K562 (cell line): Measurements from ENCODE around the gene SLC25A10. TPM values are rescaled to one million over a fixed set of nuclear protein-coding genes. Genes with fewer than 3 reads are reported as not detected.

Experiments used
- CREM ChIP-seq: IDR thresholded peaks from 2 replicates; pipeline ENCODE4 v1.6.1; 2014; ENCODE audit warnings: antibody characterized with exemption, low read depth
- CTBP1 ChIP-seq: fragments of 450-650 bp; IDR thresholded peaks from 2 replicates; pipeline ENCODE4 v1.6.1; 2016; ENCODE audit warnings: borderline replicate concordance
- FOXA1 ChIP-seq: fragments of 450-650 bp; IDR thresholded peaks from 2 replicates; pipeline ENCODE4 v1.6.1; 2016; ENCODE audit warnings: mild to moderate bottlenecking, borderline replicate concordance
- HNRNPL ChIP-seq: fragments of 200-400 bp; formaldehyde crosslinking; IDR thresholded peaks from 2 replicates; pipeline ENCODE4 v1.6.1; 2017; ENCODE audit warnings: low read depth, mild to moderate bottlenecking, low read length
- JUNB ChIP-seq: fragments of 450-650 bp; formaldehyde crosslinking; conservative IDR thresholded peaks from 2 replicates; pipeline ENCODE4 v1.4.0; 2020; ENCODE audit warnings: mild to moderate bottlenecking
- NFIX ChIP-seq: fragments of 250-450 bp; sonication (Bioruptor Pico); IDR thresholded peaks from 2 replicates; pipeline ENCODE4 v1.4.0; 2020; ENCODE audit warnings: low read depth, mild to moderate bottlenecking, moderate library complexity
- NFRKB ChIP-seq: fragments of 450-650 bp; IDR thresholded peaks from 2 replicates; pipeline ENCODE4 v1.6.1; 2016; ENCODE audit warnings: low read depth
- NRF1 ChIP-seq, 2 experiments: fragments of 450-650 bp; IDR thresholded peaks in 1 of 2; conservative IDR thresholded peaks in 1 of 2; 2 replicates each; pipeline ENCODE4 v1.6.1; 2014; ENCODE audit warnings: mild to moderate bottlenecking in 2 of 2
- PCBP2 ChIP-seq: fragments of 200-400 bp; formaldehyde crosslinking; IDR thresholded peaks from 2 replicates; pipeline ENCODE4 v1.6.1; 2018; ENCODE audit warnings: low read length, low read depth, mild to moderate bottlenecking, moderate library complexity; ENCODE audit not compliant: poor library complexity, severe bottlenecking
- POLR2B ChIP-seq: fragments of 450-650 bp; IDR thresholded peaks from 2 replicates; pipeline ENCODE4 v1.6.1; 2018; ENCODE audit warnings: low read depth; ENCODE audit not compliant: partially characterized antibody
- PURB ChIP-seq: sonication (generic); formaldehyde crosslinking; IDR thresholded peaks from 2 replicates; pipeline ENCODE4 v1.9.0; 2021; ENCODE audit warnings: low read depth, mild to moderate bottlenecking, missing genetic modification reagents
- SMARCB1 ChIP-seq: IDR thresholded peaks from 2 replicates; pipeline ENCODE4 v1.6.1; 2011; ENCODE audit warnings: improper control_type of control experiment, low read depth; ENCODE audit not compliant: insufficient read length
- SP1 ChIP-seq: sonication (generic); formaldehyde crosslinking; IDR thresholded peaks from 2 replicates; pipeline ENCODE4 v1.8.1; 2022; ENCODE audit warnings: mild to moderate bottlenecking, missing genetic modification reagents
- STAG1 ChIP-seq: sonication (generic); formaldehyde crosslinking; IDR thresholded peaks from 2 replicates; pipeline ENCODE4 v1.5.0; 2020; ENCODE audit warnings: missing genetic modification reagents, borderline replicate concordance
- XRCC4 ChIP-seq: IDR thresholded peaks from one replicate; pipeline ENCODE4 v1.6.1; 2011; ENCODE audit not compliant: insufficient read depth, insufficient read length; ENCODE audit errors: extremely low read depth
- ZNF140 ChIP-seq: fragments of 250-450 bp; sonication (Bioruptor Pico); IDR thresholded peaks from 2 replicates; pipeline ENCODE4 v1.8.0; 2021; ENCODE audit warnings: moderate library complexity, mild to moderate bottlenecking, inconsistent platforms
- polyA plus RNA-seq, 8 experiments: library from polyadenylated mRNA; depleted of rRNA in 4 of 8; stranded (reverse) in 5 of 8; unstranded in 3 of 8; fragments of >200 nt; fragmentation: Nextera tagmentation in 2 of 8; fragmentation: Illumina TruSeq in 1 of 8; extraction: Ambion mirVana in 2 of 8; extraction: Trizol in 1 of 8; gene quantifications; 2 replicates each; pipeline versions ENCODE4 v1.2.1 to v1.2.3, GENCODE V29; 2011 to 2014; ENCODE audit warnings: inconsistent platforms in 1 of 8, missing spikeins in 1 of 8
- total RNA-seq, 7 experiments: library from RNA; depleted of rRNA in 6 of 7; stranded (reverse); fragments of >200 nt in 6 of 7; fragmentation: Illumina TruSeq in 2 of 7; extraction: Trizol in 2 of 7; gene quantifications; 2 replicates each; pipeline versions ENCODE4 v1.2.1 to v1.2.3, GENCODE V29; 2011 to 2021; ENCODE audit warnings: low replicate concordance in 1 of 7
- TF ChIP-seq, protein P1 (sequence below): IDR thresholded peaks from 2 replicates; pipeline ENCODE4 v1.6.1; 2011; ENCODE audit warnings: borderline replicate concordance, low read depth, mild to moderate bottlenecking, moderate library complexity, low read length; ENCODE audit not compliant: insufficient read depth, poor library complexity, severe bottlenecking
- TF ChIP-seq, protein P2 (sequence below): sonication (generic); formaldehyde crosslinking; IDR thresholded peaks from 2 replicates; pipeline ENCODE4 v1.8.0; 2022; ENCODE audit warnings: missing genetic modification reagents, mild to moderate bottlenecking, borderline replicate concordance
- TF ChIP-seq, protein P3 (sequence below): IDR thresholded peaks from 3 replicates; pipeline ENCODE4 v1.6.1; 2011; ENCODE audit warnings: borderline replicate concordance, mild to moderate bottlenecking; ENCODE audit not compliant: insufficient read length, insufficient read depth
- TF ChIP-seq, protein P4 (sequence below): fragments of 450-650 bp; IDR thresholded peaks from 2 replicates; pipeline ENCODE4 v1.6.1; 2017; ENCODE audit warnings: antibody characterized with exemption
- TF ChIP-seq, protein P5 (sequence below): sonication (generic); formaldehyde crosslinking; IDR thresholded peaks from 2 replicates; pipeline ENCODE4 v1.9.0; 2022; ENCODE audit warnings: mild to moderate bottlenecking, missing genetic modification reagents

Gene SLC25A10
- total and polyA plus RNA-seq, 9 of the 15 experiments (the other 6 are each of a cell fraction or from before 2014, with no cell fraction given), result 0.10 to 85.6 (median 34.3) TPM

DNA sequence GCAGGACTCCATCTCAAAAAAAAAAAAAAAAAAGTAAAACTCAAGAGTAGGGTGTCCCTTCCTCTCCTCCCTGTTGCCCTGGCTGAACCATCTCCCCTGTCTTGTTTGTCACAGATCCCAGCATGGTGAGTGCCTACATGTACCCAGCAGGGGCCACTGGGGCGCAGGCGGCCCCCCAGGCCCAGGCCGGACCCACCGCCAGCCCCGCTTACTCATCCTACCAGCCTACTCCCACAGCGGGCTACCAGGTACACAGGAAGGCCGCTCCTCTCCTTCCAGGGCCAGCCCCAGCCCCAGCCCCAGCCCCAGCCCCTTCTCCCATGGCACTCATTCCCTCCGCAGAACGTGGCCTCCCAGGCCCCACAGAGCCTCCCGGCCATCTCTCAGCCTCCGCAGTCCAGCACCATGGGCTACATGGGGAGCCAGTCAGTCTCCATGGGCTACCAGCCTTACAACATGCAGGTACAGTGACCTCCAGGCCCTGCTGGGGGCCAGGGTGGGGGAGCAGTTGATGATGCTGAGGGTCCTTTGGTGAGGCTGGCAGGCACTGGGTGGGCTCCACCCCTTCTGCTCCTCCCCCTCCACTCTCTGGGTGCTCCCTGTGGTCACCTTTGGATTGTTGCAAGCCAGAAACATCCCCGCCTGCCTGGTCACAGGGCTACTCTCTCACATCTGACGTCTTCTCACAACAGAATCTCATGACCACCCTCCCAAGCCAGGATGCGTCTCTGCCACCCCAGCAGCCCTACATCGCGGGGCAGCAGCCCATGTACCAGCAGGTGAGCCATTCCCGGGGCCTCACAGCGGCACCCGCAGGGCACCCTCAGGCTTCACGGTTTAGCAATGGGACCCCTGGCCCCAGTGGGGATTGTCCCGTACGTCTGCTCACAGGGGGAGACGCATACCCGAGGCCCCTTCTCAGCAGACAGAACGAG lies 11.5 kb upstream of the SLC25A10 start (continued):
- TF ChIP-seq, protein P1, sequence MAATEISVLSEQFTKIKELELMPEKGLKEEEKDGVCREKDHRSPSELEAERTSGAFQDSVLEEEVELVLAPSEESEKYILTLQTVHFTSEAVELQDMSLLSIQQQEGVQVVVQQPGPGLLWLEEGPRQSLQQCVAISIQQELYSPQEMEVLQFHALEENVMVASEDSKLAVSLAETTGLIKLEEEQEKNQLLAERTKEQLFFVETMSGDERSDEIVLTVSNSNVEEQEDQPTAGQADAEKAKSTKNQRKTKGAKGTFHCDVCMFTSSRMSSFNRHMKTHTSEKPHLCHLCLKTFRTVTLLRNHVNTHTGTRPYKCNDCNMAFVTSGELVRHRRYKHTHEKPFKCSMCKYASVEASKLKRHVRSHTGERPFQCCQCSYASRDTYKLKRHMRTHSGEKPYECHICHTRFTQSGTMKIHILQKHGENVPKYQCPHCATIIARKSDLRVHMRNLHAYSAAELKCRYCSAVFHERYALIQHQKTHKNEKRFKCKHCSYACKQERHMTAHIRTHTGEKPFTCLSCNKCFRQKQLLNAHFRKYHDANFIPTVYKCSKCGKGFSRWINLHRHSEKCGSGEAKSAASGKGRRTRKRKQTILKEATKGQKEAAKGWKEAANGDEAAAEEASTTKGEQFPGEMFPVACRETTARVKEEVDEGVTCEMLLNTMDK, result no peak
- no peak for TF ChIP-seq XRCC4
- TF ChIP-seq, protein P2, sequence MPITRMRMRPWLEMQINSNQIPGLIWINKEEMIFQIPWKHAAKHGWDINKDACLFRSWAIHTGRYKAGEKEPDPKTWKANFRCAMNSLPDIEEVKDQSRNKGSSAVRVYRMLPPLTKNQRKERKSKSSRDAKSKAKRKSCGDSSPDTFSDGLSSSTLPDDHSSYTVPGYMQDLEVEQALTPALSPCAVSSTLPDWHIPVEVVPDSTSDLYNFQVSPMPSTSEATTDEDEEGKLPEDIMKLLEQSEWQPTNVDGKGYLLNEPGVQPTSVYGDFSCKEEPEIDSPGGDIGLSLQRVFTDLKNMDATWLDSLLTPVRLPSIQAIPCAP, result no peak
- TF ChIP-seq STAG1 (CRISPR knock-in tag), result no peak
- no peak for TF ChIP-seq HNRNPL
- no peak for TF ChIP-seq PURB
- TF ChIP-seq PCBP2, result no peak
- TF ChIP-seq, protein P3, sequence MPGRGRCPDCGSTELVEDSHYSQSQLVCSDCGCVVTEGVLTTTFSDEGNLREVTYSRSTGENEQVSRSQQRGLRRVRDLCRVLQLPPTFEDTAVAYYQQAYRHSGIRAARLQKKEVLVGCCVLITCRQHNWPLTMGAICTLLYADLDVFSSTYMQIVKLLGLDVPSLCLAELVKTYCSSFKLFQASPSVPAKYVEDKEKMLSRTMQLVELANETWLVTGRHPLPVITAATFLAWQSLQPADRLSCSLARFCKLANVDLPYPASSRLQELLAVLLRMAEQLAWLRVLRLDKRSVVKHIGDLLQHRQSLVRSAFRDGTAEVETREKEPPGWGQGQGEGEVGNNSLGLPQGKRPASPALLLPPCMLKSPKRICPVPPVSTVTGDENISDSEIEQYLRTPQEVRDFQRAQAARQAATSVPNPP, result no peak
- no peak for TF ChIP-seq FOXA1
- TF ChIP-seq ZNF140 (CRISPR knock-in tag), result no peak
- TF ChIP-seq JUNB (CRISPR knock-in tag), result no peak
- no peak for TF ChIP-seq NFRKB
- no peak for TF ChIP-seq SMARCB1
- TF ChIP-seq NFIX (CRISPR knock-in tag), result no peak
- no peak for TF ChIP-seq CREM
- TF ChIP-seq, protein P4, sequence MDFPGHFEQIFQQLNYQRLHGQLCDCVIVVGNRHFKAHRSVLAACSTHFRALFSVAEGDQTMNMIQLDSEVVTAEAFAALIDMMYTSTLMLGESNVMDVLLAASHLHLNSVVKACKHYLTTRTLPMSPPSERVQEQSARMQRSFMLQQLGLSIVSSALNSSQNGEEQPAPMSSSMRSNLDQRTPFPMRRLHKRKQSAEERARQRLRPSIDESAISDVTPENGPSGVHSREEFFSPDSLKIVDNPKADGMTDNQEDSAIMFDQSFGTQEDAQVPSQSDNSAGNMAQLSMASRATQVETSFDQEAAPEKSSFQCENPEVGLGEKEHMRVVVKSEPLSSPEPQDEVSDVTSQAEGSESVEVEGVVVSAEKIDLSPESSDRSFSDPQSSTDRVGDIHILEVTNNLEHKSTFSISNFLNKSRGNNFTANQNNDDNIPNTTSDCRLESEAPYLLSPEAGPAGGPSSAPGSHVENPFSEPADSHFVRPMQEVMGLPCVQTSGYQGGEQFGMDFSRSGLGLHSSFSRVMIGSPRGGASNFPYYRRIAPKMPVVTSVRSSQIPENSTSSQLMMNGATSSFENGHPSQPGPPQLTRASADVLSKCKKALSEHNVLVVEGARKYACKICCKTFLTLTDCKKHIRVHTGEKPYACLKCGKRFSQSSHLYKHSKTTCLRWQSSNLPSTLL, result no peak
- TF ChIP-seq CTBP1, result no peak
- no peak for TF ChIP-seq SP1 (CRISPR knock-in tag)
- TF ChIP-seq POLR2B, result peak; percentile 13
- TF ChIP-seq NRF1 (conservative IDR thresholded peaks at IDR 0.05 in 1 of 2, IDR thresholded peaks at IDR 0.05 in 1 of 2), result no peak
- TF ChIP-seq, protein P5, sequence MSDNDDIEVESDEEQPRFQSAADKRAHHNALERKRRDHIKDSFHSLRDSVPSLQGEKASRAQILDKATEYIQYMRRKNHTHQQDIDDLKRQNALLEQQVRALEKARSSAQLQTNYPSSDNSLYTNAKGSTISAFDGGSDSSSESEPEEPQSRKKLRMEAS (CRISPR knock-in tag), result 0 out of 2 replicates have a peak, but pooled peaks have one; percentile 21
